K562 (cell line): Measurements from ENCODE around the gene UBE2H. TPM values are rescaled to one million over a fixed set of nuclear protein-coding genes. Genes with fewer than 3 reads are reported as not detected.

Experiments used
- BRF2 ChIP-seq: IDR thresholded peaks from 3 replicates; pipeline ENCODE4 v1.6.1; 2011; ENCODE audit warnings: borderline replicate concordance, mild to moderate bottlenecking; ENCODE audit not compliant: insufficient read length, insufficient read depth
- FOXJ2 ChIP-seq: fragments of 200-800 bp; sonication (Bioruptor generic); IDR thresholded peaks from 2 replicates; pipeline ENCODE4 v1.6.1; 2016; ENCODE audit warnings: missing genetic modification characterization, missing compliant biosample characterization
- KLF6 ChIP-seq: fragments of 250-450 bp; sonication (Bioruptor Pico); IDR thresholded peaks from 2 replicates; pipeline ENCODE4 v1.4.0; 2020; ENCODE audit warnings: mild to moderate bottlenecking, moderate library complexity, borderline replicate concordance
- MNT ChIP-seq, 2 experiments: fragments of 450-650 bp; conservative IDR thresholded peaks; 2 replicates each; pipeline ENCODE4 v1.6.1; 2017; ENCODE audit warnings: mild to moderate bottlenecking in 2 of 2, moderate library complexity in 2 of 2
- MTA3 ChIP-seq: fragments of 450-650 bp; formaldehyde crosslinking; IDR thresholded peaks from 2 replicates; pipeline ENCODE4 v1.6.1; 2017; ENCODE audit warnings: mild to moderate bottlenecking, borderline replicate concordance
- NFYB ChIP-seq: IDR thresholded peaks from 2 replicates; pipeline ENCODE4 v1.6.1; 2011; ENCODE audit warnings: mild to moderate bottlenecking, moderate library complexity; ENCODE audit not compliant: insufficient read length; ENCODE audit errors: extremely low read depth
- PATZ1 ChIP-seq: fragments of 250-450 bp; sonication (Bioruptor Pico); IDR thresholded peaks from 2 replicates; pipeline ENCODE4 v1.5.0; 2020; ENCODE audit warnings: mild to moderate bottlenecking, borderline replicate concordance
- SPI1 ChIP-seq: IDR thresholded peaks from 2 replicates; pipeline ENCODE4 v1.6.1; 2011; ENCODE audit warnings: low read depth, low read length, control low read depth, borderline replicate concordance
- SUPT5H ChIP-seq: fragments of 450-650 bp; IDR thresholded peaks from 2 replicates; pipeline ENCODE4 v1.6.1; 2016
- TCF7 ChIP-seq: sonication (generic); IDR thresholded peaks from 2 replicates; pipeline ENCODE4 v1.6.1; 2016; ENCODE audit warnings: antibody characterized with exemption, borderline replicate concordance
- TRIM24 ChIP-seq, 2 experiments: fragments of 450-650 bp; IDR thresholded peaks; 2 replicates each; pipeline ENCODE4 v1.6.1; 2016
- YBX1 ChIP-seq: fragments of 450-650 bp; IDR thresholded peaks from 2 replicates; pipeline ENCODE4 v1.7.1; 2016; ENCODE audit warnings: mild to moderate bottlenecking
- ZBTB17 ChIP-seq: fragments of 450-650 bp; formaldehyde crosslinking; IDR thresholded peaks from 2 replicates; pipeline ENCODE4 v1.4.0; 2020; ENCODE audit warnings: mild to moderate bottlenecking
- ZC3H4 ChIP-seq: sonication (generic); formaldehyde crosslinking; IDR thresholded peaks from 2 replicates; pipeline ENCODE4 v1.9.0; 2021; ENCODE audit warnings: missing genetic modification reagents, borderline replicate concordance
- ZNF445 ChIP-seq: fragments of 250-450 bp; sonication (Bioruptor Pico); IDR thresholded peaks from 2 replicates; pipeline ENCODE4 v1.4.0; 2020; ENCODE audit warnings: low read depth, mild to moderate bottlenecking, moderate library complexity
- ZNF609 ChIP-seq: sonication (generic); formaldehyde crosslinking; IDR thresholded peaks from 2 replicates; pipeline ENCODE4 v1.8.1; 2023; ENCODE audit warnings: missing genetic modification reagents, mild to moderate bottlenecking, borderline replicate concordance
- polyA plus RNA-seq, 8 experiments: library from polyadenylated mRNA; depleted of rRNA in 4 of 8; stranded (reverse) in 5 of 8; unstranded in 3 of 8; fragments of >200 nt; fragmentation: Nextera tagmentation in 2 of 8; fragmentation: Illumina TruSeq in 1 of 8; extraction: Ambion mirVana in 2 of 8; extraction: Trizol in 1 of 8; gene quantifications; 2 replicates each; pipeline versions ENCODE4 v1.2.1 to v1.2.3, GENCODE V29; 2011 to 2014; ENCODE audit warnings: inconsistent platforms in 1 of 8, missing spikeins in 1 of 8
- total RNA-seq, 7 experiments: library from RNA; depleted of rRNA in 6 of 7; stranded (reverse); fragments of >200 nt in 6 of 7; fragmentation: Illumina TruSeq in 2 of 7; extraction: Trizol in 2 of 7; gene quantifications; 2 replicates each; pipeline versions ENCODE4 v1.2.1 to v1.2.3, GENCODE V29; 2011 to 2021; ENCODE audit warnings: low replicate concordance in 1 of 7

The UBE2H gene
- total and polyA plus RNA-seq, 9 of the 15 experiments (the other 6 are each of a cell fraction or from before 2014, with no cell fraction given): 6.3 to 33.0 (median 13.3) TPM

- no peak for TF ChIP-seq ZNF609 (CRISPR knock-in tag)
- no peak for TF ChIP-seq BRF2
- peak; percentile 98 for TF ChIP-seq MTA3
- TF ChIP-seq YBX1: no peak
- TF ChIP-seq KLF6: peak; percentile 74
- TF ChIP-seq SUPT5H: peak; percentile 70
- TF ChIP-seq ZNF445: no peak
- no peak for TF ChIP-seq ZC3H4 (CRISPR knock-in tag)
- peak; percentile 37; the same call in 1 of the 2 replicates for TF ChIP-seq SPI1
- no peak for TF ChIP-seq TRIM24 (IDR thresholded peaks at IDR 0.05)
- TF ChIP-seq NFYB: no peak
- peak; percentile 75 for TF ChIP-seq ZBTB17 (CRISPR knock-in tag)
- no peak for TF ChIP-seq PATZ1 (CRISPR knock-in tag)
- TF ChIP-seq TCF7: no peak
- peak; percentile 37 to 77 for TF ChIP-seq MNT (conservative IDR thresholded peaks at IDR 0.05)
- TF ChIP-seq FOXJ2 (tag): no peak
Observed at GRCh38 chr7:129952653-129953560, at the start of gene UBE2H (continued).
